ENCODE data around the gene RYK. TPM values are rescaled to one million over a fixed set of nuclear protein-coding genes. Genes with fewer than 3 reads are reported as not detected.
A peak's percentile ranks its signal among the peaks of the same experiment; 100 is the strongest.

RYK gene
- total and polyA plus RNA-seq, 2 experiments from 2014 or later: 24.9 to 94.8 TPM

DNA sequence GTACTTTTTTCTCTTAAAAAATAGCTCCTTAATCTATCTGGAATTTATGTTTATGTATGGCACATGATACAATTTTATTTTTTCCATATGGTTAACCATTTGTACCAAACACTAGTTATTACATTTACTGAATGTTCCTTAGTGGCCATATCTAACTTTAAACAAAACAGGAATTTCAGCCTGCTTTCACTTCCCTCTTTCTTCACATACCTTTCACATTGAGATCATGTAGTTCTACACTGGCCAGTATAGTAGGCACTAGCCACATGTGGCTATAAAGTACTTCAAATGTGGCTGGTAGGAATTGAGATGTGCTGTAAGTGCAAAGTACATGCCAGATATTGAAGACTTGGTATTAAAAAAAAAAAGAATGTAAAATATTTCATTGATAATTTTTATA, 4.7 kb upstream of the RYK start (continued):
- TF ChIP-seq, protein P1, sequence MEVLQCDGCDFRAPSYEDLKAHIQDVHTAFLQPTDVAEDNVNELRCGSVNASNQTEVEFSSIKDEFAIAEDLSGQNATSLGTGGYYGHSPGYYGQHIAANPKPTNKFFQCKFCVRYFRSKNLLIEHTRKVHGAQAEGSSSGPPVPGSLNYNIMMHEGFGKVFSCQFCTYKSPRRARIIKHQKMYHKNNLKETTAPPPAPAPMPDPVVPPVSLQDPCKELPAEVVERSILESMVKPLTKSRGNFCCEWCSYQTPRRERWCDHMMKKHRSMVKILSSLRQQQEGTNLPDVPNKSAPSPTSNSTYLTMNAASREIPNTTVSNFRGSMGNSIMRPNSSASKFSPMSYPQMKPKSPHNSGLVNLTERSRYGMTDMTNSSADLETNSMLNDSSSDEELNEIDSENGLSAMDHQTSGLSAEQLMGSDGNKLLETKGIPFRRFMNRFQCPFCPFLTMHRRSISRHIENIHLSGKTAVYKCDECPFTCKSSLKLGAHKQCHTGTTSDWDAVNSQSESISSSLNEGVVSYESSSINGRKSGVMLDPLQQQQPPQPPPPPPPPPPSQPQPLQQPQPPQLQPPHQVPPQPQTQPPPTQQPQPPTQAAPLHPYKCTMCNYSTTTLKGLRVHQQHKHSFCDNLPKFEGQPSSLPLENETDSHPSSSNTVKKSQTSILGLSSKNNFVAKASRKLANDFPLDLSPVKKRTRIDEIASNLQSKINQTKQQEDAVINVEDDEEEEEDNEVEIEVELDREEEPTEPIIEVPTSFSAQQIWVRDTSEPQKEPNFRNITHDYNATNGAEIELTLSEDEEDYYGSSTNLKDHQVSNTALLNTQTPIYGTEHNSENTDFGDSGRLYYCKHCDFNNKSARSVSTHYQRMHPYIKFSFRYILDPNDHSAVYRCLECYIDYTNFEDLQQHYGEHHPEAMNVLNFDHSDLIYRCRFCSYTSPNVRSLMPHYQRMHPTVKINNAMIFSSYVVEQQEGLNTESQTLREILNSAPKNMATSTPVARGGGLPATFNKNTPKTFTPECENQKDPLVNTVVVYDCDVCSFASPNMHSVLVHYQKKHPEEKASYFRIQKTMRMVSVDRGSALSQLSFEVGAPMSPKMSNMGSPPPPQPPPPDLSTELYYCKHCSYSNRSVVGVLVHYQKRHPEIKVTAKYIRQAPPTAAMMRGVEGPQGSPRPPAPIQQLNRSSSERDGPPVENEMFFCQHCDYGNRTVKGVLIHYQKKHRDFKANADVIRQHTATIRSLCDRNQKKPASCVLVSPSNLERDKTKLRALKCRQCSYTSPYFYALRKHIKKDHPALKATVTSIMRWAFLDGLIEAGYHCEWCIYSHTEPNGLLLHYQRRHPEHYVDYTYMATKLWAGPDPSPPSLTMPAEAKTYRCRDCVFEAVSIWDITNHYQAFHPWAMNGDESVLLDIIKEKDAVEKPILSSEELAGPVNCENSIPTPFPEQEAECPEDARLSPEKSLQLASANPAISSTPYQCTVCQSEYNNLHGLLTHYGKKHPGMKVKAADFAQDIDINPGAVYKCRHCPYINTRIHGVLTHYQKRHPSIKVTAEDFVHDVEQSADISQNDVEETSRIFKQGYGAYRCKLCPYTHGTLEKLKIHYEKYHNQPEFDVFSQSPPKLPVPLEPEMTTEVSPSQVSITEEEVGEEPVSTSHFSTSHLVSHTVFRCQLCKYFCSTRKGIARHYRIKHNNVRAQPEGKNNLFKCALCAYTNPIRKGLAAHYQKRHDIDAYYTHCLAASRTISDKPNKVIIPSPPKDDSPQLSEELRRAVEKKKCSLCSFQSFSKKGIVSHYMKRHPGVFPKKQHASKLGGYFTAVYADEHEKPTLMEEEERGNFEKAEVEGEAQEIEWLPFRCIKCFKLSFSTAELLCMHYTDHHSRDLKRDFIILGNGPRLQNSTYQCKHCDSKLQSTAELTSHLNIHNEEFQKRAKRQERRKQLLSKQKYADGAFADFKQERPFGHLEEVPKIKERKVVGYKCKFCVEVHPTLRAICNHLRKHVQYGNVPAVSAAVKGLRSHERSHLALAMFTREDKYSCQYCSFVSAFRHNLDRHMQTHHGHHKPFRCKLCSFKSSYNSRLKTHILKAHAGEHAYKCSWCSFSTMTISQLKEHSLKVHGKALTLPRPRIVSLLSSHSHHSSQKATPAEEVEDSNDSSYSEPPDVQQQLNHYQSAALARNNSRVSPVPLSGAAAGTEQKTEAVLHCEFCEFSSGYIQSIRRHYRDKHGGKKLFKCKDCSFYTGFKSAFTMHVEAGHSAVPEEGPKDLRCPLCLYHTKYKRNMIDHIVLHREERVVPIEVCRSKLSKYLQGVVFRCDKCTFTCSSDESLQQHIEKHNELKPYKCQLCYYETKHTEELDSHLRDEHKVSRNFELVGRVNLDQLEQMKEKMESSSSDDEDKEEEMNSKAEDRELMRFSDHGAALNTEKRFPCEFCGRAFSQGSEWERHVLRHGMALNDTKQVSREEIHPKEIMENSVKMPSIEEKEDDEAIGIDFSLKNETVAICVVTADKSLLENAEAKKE (CRISPR knock-in tag; IDR thresholded peaks at IDR 0.05): no peak

GRCh38 chr3:134253475-134254226, 3.0 kb upstream of the RYK start:
- Histone ChIP-seq H2AFZ (no peak overlapping the region), H3K9me2 (ENCODE audit: insufficient read depth) (no peaks in the 10 kb centered on the region), H3K4me2 (peak overlapping the region; percentile 20), H3K79me2 (replicated peaks; ENCODE audit: insufficient read depth) (peaks cover 14% of the 10 kb centered on the region), H3K36me3 (ENCODE audit: insufficient read depth) (no peaks in the 10 kb centered on the region), H3F3A (replicated peaks; ENCODE audit: low read depth) (0 out of 2 replicates have a peak, but pooled peaks cover 5% of the 10 kb centered on the region), H3K4me3 (no peak overlapping the region), H3K4me1 (ENCODE audit: insufficient read depth) (peaks cover 29% of the 10 kb centered on the region), H3K27ac (ENCODE audit: low read depth) (0 out of 2 replicates have a peak overlapping the region, but pooled peaks have one; percentile 1), H4K20me1 (replicated peaks; ENCODE audit: insufficient read depth) (peaks cover 2% of the 10 kb centered on the region; the same call in 1 of the 2 replicates), H3K27me3 (ENCODE audit: insufficient read depth) (no peaks in the 10 kb centered on the region)
- no peak for ATAC-seq
- Mint-ChIP-seq H3K27ac (peak overlapping the region; percentile 81), H3K4me3 (no peak overlapping the region; the same call in 2 of the 3 replicates), H3K9me3 (peaks cover 3% of the 10 kb centered on the region; the same call in 1 of the 3 replicates), H3K4me1 (peaks cover 38% of the 10 kb centered on the region), H3K27me3 (ENCODE audit: insufficient read depth, low read depth, poor library complexity) (peaks cover 10% of the 10 kb centered on the region), H3K36me3 (ENCODE audit: low read depth) (peaks cover 2% of the 10 kb centered on the region; the same call in 1 of the 3 replicates)
- no peak for DNase-seq (ENCODE audit: low spot score)
- TF ChIP-seq JUNB (IDR thresholded peaks at IDR 0.05; ENCODE audit: unreplicated experiment) (no peak), ZNF331 (CRISPR knock-in tag; IDR thresholded peaks at IDR 0.05; ENCODE audit: low read depth) (no peak), CTCF (conservative IDR thresholded peaks at IDR 0.05; ENCODE audit: low read depth in 2 of 2) (no peak), CREB1 (CRISPR knock-in tag; IDR thresholded peaks at IDR 0.05; ENCODE audit: low read depth) (no peak), EZH2phosphoT487 (IDR thresholded peaks at IDR 0.05; ENCODE audit: unreplicated experiment) (no peak)
- TF ChIP-seq, protein P1 (CRISPR knock-in tag; IDR thresholded peaks at IDR 0.05): no peak
